ENCODE results near the gene MRPS17.

- TF ChIP-seq CTCF (IDR thresholded peaks at IDR 0.05; ENCODE audit: poor library complexity) (no peak), EZH2 (IDR thresholded peaks at IDR 0.05; ENCODE audit: borderline replicate concordance) (no peak)
Measured at GRCh38 chr7:55939514-55940123, 12.1 kb upstream of the MRPS17 start.

Data from hepatocyte (in vitro differentiated cells).